ENCODE data around the gene GRPEL1. TPM values are rescaled to one million over a fixed set of nuclear protein-coding genes. Genes with fewer than 3 reads are reported as not detected.
"Not testable (repeated sequence)": the region's sequence is repeated elsewhere in the genome, so short reads cannot be mapped to it uniquely, and the experiment has no call there.

Gene GRPEL1
- total RNA-seq, 1 donor from 2014 or later = 31.4 TPM

- Mint-ChIP-seq H3K9me3 (peaks cover 5% of the 10 kb centered on the region), H3K27ac (no peak overlapping the region), H3K36me3 (no peaks in the 10 kb centered on the region), H3K4me1 (ENCODE audit: unreplicated experiment) (peaks cover 9% of the 10 kb centered on the region), H3K27me3 (peaks cover 13% of the 10 kb centered on the region), H3K4me3 (no peak overlapping the region)
- no peak for TF ChIP-seq CTCF (conservative IDR thresholded peaks at IDR 0.05)
- no peak for DNase-seq (ENCODE audit: extremely low spot score, unreplicated experiment)
These were observed 21.5 kb upstream of the GRPEL1 start for GRCh38 chr4:7089213-7089986.

- H3K9me3 Mint-ChIP-seq = no peaks in the 10 kb centered on the region
- no peak for TF ChIP-seq CTCF (conservative IDR thresholded peaks at IDR 0.05)
These were observed 19.2 kb upstream of the GRPEL1 start for GRCh38 chr4:7087036-7087435.

GRCh38 chr4:7086384-7086783, 18.5 kb upstream of the GRPEL1 start:
- Mint-ChIP-seq H3K9me3 (no peaks in the 10 kb centered on the region), H3K4me1 (ENCODE audit: unreplicated experiment) (peaks cover 9% of the 10 kb centered on the region), H3K36me3 (no peaks in the 10 kb centered on the region), H3K27ac (no peak overlapping the region), H3K27me3 (peaks cover 8% of the 10 kb centered on the region), H3K4me3 (no peak overlapping the region)
- TF ChIP-seq CTCF (conservative IDR thresholded peaks at IDR 0.05) = no peak
- DNase-seq (ENCODE audit: extremely low spot score, unreplicated experiment) = no peak

More at GRCh38 chr4:7087036-7087435, 19.2 kb upstream of the GRPEL1 start:
- Mint-ChIP-seq H3K36me3 (no peaks in the 10 kb centered on the region), H3K4me1 (ENCODE audit: unreplicated experiment) (peaks cover 9% of the 10 kb centered on the region), H3K27me3 (peaks cover 8% of the 10 kb centered on the region), H3K4me3 (no peak overlapping the region), H3K27ac (no peak overlapping the region)
- DNase-seq (ENCODE audit: extremely low spot score, unreplicated experiment) = no peak

- H3K4me3 Mint-ChIP-seq; H3K4me1 Mint-ChIP-seq (ENCODE audit: unreplicated experiment); H3K36me3 Mint-ChIP-seq; H3K27ac Mint-ChIP-seq; H3K9me3 Mint-ChIP-seq; H3K27me3 Mint-ChIP-seq; DNase-seq (ENCODE audit: extremely low spot score, unreplicated experiment): not testable (repeated sequence)
These were observed 16.7 kb upstream of the GRPEL1 start for GRCh38 chr4:7084564-7084961.

GRCh38 chr4:7083597-7084563, 16.0 kb upstream of the GRPEL1 start:
- no peak for DNase-seq (ENCODE audit: extremely low spot score, unreplicated experiment)
- no peak overlapping the region for H3K27ac Mint-ChIP-seq
- H3K4me3 Mint-ChIP-seq = no peak overlapping the region
- peaks cover 6% of the 10 kb centered on the region for H3K9me3 Mint-ChIP-seq
- H3K36me3 Mint-ChIP-seq = no peaks in the 10 kb centered on the region
- no peaks in the 10 kb centered on the region for H3K4me1 Mint-ChIP-seq (ENCODE audit: unreplicated experiment)
- no peak for TF ChIP-seq CTCF (conservative IDR thresholded peaks at IDR 0.05)
- peaks cover 8% of the 10 kb centered on the region for H3K27me3 Mint-ChIP-seq

- DNase-seq (ENCODE audit: extremely low spot score, unreplicated experiment); H3K27ac Mint-ChIP-seq; H3K4me3 Mint-ChIP-seq: not testable (repeated sequence)
These were observed 12.0 kb upstream of the GRPEL1 start for GRCh38 chr4:7079909-7080308.

GRCh38 chr4:7079483-7079882, 11.6 kb upstream of the GRPEL1 start:
- not testable (repeated sequence) for H3K27me3 Mint-ChIP-seq; DNase-seq (ENCODE audit: extremely low spot score, unreplicated experiment); H3K4me1 Mint-ChIP-seq (ENCODE audit: unreplicated experiment); H3K9me3 Mint-ChIP-seq; H3K27ac Mint-ChIP-seq; H3K4me3 Mint-ChIP-seq; H3K36me3 Mint-ChIP-seq

More at GRCh38 chr4:7079909-7080308, 12.0 kb upstream of the GRPEL1 start:
- not testable (repeated sequence) for H3K9me3 Mint-ChIP-seq; H3K36me3 Mint-ChIP-seq; H3K4me1 Mint-ChIP-seq (ENCODE audit: unreplicated experiment); H3K27me3 Mint-ChIP-seq
